Fibroblast of lung (primary cell): Measurements from ENCODE around the gene KCNK4.

ENCODE experiments used
- CTCF ChIP-seq, 2 donors: IDR thresholded peaks in 1 of 2; conservative IDR thresholded peaks in 1 of 2; 1 replicate in 1 of 2; 2 replicates in 1 of 2; pipeline ENCODE4 v1.5.1; 2011 to 2012; ENCODE audit warnings: low read length in 2 of 2, control low read depth in 1 of 2, inconsistent platforms in 1 of 2, low read depth in 1 of 2, mild to moderate bottlenecking in 1 of 2
- EZH2 ChIP-seq: IDR thresholded peaks from 2 replicates; pipeline ENCODE4 v1.5.1; 2012; ENCODE audit warnings: low read length, control low read depth, mild to moderate bottlenecking; ENCODE audit errors: missing control alignments

- TF ChIP-seq CTCF (conservative IDR thresholded peaks at IDR 0.05 in 1 of 2, IDR thresholded peaks at IDR 0.05 in 1 of 2; ENCODE audit: low read depth in 1 of 2, low read length in 2 of 2), result no peak
- TF ChIP-seq EZH2, result no peak
Measured at GRCh38 chr11:64260147-64260708, 30.9 kb upstream of the KCNK4 start.
